GM21447 (cell line): ENCODE data around the gene ATXN3.
A peak's percentile ranks its signal among the peaks of the same experiment; 100 is the strongest.
"Not testable (repeated sequence)": the region's sequence is repeated elsewhere in the genome, so short reads cannot be mapped to it uniquely, and the experiment has no call there.

Experiments used
- ATAC-seq: cut with Tn5 transposase; IDR thresholded peaks from one replicate; pipeline ENCODE4 v1.9.1; 2021; ENCODE audit not compliant: unreplicated experiment

ATXN3 gene

DNA sequence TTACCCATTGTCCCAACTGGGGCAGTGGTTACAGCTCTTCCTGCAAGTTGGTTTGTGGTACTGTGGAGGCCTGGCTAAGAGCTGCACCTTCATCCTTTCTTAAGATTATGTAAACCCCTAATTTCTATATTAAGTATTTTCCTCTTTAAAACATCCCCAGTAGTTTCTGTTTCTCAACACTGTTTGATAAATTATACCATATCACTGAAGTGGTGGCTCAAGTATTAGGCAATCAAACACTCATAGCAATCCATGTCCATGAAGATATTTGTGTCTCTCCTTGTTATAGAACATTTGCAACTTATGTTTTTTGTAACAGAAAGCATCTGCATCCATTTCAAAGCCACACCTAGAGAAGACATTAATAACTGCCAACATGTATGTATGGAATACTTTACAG is 31.8 kb downstream of the ATXN3 start:
- no peak for ATAC-seq

DNA sequence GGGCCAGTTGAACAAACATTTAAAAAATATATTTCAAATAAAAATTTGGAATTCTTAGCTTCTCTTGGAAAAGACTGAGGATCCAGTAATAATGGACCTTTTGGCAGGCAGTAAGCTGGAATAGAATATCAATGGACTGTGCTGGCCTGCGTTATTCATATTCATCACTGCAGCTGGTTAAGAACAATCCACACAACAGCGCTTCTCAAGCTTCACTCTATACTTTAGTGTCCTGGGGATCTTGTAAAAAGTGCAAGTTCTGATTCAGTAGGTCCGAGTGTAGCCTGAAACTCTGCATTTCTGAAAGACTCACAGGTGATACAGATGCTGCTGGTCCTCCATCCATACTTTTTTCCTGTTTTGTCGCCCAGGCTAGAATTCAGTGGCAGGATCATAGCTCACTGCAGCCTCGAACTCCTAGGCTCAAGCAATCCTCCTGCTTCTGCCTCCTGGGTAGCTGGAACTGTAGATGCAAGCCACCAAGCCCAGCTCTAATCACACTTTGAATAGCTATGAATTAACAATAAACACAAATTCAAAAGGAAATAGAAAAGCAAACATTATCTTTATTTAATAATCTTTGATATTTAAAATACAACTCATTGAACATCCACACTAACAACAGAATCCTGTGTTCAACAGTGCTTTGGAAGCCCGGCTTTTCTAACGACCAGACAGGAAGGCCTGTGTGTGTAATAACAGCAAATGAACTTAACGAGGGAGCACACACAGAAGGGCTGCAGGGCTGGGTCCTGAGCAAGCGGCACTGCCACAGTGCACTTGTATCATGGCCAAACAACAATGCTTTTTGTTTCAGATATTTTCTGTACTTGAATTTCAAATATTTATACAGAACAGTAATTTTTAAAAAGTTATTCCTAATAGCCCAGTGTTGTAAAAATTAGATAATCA is 48.1 kb downstream of the ATXN3 start:
- no peak for ATAC-seq

DNA sequence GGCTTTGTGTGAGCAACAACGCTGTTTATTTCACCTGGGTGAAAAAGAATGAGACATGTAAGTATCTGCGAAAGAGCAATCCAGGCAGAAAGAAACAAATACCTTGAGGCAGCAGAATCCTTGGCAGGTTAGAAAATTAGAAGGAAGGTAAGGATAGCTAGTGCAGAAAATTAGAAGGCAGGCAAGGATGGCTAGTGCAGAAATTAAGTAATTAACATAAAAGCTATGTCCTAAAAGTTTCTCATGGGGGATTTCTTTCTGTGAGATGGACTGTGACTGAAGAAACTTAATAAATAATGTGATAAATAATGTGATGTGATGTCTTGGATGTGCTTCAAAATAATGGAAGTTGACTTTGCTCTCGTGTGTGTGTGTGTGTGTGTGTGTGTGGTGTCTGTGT is 56.6 kb downstream of the ATXN3 start:
- no peak for ATAC-seq

DNA sequence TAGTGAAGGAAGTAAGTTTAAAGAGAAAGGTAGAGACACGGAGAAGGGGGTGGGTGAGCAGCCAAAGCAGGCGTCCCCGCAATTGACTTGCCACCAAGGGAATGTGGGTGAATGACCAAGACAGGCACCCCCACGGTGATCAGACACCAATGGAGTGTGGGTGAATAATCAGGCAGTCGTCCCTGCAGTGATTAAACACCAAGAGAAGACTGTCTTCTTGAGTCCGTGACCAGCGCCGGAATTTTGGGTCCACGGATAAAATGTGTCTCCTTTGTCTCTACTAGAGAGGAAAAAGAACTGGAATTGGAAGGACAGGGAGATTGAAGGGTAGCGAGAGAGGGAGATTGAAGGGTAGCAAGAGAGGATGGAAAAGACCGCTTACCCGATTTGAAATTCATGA is 57.2 kb downstream of the ATXN3 start:
- not testable (repeated sequence) for ATAC-seq

DNA sequence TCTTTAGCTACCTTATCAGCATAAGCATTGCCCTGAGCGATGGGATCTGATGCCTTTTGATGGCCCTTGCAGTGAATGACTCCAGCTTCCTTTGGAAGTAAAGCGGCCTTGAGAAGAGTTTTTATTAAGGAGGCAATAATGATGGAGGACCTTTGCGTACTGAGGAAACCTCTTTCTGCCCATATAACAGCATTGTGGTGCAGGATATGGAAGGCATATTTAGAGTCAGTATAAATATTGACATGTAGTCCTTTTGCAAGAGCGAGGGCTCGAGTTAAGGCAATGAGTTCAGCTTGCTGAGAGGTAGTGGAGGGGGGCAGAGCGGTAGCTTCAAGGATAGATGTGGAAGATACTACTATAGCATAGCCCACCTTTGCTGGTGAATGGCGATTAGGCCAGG is 60.5 kb downstream of the ATXN3 start:
- ATAC-seq, result not testable (repeated sequence)

DNA sequence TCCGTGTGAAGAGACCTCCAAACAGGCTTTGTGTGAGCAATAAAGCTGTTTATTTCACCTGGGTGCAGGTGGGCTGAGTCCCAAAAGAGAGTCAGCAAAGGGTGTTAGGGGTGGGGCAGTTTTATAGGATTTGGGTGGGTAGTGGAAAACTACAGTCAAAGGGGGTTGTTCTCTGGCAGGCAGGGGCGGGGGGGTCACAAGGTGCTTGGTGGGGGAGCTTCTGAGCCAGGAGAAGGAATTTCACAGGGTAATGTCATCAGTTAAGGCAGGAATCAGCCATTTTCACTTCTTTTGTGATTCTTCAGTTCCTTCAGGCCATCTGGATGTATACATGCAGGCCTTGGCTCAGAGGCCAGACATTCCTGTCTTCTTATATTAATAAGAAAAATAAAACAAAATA is 64.6 kb downstream of the ATXN3 start:
- not testable (repeated sequence) for ATAC-seq

DNA sequence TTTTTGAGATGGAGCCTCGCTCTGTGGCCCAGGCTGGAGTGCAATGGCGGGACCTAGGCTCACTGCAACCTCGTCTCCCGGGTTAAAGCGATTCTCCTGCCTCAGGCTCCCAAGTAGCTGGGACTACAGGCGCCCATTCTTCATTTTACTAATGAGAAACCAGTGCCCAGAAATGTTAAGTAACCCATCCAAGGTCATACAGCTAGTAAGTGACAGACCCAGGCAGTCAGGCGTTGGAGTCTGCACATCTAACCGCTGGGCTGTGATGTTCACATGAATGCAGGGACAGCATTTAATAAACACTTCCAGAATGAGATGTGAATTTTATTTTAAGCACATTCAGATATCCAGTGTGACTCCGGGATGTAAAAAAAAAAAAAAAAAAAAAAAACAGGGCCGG is 65.2 kb downstream of the ATXN3 start:
- ATAC-seq, result no peak

DNA sequence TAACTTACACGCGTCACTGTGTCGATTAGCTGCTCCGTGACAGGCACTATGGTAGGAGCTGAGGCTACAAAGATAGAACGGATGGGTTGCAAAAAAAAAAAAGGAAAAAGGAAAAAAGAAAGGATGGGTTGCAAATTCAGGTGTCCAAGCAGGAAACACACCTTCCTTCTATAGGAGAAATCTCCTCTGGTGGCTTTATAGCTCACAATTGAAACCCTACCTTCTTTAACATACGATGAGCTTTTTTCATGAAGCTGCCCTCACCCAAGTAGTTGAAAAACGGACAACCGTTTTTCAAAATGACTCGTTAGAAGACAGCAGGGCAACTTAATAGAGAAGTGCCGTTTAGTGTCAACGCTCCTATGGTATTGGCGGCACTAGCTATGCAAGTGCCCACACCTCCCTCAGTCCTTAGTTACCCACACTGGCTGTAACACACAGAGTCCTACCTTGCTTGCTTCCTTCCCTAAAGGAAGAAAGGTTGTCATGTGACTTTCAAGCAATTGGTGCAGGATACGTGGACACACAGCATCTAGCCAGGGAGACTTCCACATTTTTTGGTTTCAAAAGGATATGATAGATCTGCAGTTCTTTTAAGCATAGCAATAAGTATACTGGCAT is 65.8 kb downstream of the ATXN3 start:
- no peak for ATAC-seq

DNA sequence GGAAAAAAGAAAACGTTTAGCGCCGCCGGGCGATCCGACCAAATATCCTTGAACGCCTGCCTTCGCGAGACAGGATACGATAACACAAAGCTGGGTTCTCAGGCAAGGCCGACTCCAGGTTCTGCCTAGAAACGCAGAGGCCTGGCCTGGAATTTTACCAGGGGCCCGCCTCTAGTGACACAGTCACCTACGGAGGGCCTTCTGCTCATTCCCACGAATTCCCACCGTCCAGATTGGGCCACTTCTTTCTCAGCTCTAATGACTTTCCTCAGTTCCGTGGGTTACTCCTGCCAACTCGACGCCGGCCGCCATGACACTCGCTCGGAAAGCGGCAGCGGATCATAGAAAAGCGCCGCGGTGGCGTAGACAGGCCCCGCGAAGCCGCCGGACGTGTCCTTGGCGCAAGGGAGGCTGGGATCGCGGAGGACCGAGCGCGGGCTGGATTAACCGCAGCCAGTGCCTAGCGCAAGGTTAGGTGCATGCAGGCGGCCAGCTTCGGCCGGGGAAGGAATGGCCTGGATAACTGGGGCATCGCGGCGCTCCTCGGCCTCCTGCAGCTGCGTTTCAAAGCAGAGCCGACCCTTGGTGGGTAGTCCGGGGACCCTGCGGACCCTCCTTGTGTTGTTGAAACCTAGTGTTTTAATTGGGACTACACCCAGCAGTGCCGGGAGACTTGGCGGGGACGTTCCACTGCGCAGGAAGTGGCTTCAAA is 66.5 kb downstream of the ATXN3 start, which contains the start of gene TRIP11:
TSS of gene TRIP11 (minus strand) at position 341 of the 712 bp plus-strand sequence. CDS start 374 bp downstream, outside the sequence.
- ATAC-seq, result peak; percentile 92

DNA sequence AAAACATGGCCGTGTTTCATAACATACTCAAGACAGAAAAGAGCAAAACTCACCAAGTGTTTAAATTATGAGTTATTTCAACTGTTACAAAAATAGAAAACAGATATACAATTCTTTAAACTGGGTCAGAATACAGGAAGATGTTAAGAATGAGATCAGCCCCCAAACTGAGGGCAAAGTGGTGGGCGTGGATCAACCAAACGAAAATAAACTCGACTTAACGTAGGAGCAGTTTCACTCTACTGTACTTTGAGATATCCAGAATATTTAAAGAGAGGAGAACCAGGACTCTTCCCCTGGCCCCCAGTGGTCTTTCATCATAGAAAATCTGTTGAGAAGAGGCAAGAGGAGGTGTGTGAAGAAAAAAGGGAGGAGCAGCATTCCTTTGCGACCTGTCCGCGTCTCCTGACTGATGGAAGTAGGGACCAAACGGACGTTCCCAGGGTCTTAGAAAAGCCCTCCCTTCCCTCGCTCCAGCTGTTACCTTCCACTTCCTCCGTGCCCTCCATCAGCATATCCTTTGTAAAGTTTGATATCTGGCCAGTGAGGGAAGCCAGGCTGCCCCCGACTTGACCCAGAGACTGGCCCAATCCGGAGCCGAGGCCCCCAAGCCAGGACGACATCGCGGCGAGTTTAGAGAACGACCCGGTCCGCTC is 67.2 kb downstream of the ATXN3 start:
- ATAC-seq, result peak; percentile 24

DNA sequence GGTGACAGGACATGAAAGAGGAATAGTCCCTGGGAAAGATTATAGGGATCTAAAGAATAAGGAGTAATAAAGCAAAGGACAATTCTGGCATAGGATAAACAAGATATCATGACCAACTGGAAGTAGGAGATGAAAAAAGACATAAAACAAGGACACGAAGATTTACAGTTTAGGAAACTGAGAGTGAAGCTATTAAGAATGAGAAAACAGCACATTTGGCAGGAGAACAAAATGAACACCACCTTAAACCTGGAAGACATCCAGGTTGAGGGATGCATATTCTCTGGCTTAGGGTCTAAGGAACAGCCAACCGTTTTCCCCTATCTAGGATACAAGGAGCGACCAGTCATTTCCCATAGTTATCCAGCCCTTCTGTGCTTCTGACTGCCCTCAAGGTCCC is 68.4 kb downstream of the ATXN3 start:
- no peak for ATAC-seq

DNA sequence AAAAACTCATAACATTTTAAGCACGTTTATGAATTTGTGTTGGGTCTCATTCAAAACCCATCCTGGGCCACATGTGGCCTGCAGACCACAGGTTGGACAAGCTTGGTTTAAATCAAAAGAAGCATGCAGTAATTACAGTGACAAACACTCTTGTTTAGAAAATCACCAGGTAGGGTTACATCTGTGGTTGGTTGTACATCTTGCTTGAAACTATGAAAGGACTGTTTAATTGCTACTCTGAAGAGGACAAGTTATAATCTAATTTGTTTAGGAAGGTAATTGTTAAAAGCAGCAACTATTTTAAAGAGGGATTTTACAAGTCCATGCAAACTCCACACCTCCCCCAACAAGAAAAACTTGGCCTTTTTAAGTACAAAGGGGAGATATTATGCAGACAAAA is 70.5 kb downstream of the ATXN3 start:
- ATAC-seq, result no peak

DNA sequence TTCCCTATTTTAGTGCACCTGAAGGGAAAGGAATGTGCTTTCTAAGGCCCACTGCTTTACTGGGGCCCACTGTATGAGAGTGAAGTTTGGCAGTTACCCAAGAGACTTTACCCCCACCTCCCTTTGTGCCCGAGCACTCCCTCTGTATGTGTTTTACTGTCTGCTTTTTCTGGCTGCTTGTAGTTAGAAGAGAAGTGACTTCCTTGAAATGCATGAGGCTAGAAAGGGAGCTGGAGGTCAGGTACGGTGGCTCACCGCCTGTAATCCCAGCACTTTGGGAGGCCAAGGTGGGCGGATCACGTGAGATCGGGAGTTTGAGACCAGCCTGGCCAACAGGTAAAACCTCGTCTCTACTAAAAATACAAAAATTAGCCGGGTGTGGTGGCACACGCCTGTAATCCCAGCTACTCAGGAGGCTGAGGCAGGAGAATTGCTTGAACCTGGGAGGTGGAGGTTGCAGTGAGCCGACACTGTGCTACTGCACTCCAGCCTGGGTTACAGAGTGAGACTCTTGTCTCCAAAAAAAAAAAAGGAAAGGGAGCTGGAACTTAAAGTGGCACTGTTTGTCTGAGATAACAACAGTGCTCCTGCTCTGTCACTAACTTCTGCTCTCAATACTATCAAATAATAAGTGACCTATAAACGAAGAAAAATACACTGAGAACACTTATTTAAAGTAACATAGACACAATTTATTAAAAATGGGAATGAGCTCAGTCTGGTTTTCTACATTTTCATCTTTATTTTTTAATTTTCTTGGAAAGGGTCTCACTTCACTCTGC is 72.3 kb downstream of the ATXN3 start:
- ATAC-seq, result no peak

DNA sequence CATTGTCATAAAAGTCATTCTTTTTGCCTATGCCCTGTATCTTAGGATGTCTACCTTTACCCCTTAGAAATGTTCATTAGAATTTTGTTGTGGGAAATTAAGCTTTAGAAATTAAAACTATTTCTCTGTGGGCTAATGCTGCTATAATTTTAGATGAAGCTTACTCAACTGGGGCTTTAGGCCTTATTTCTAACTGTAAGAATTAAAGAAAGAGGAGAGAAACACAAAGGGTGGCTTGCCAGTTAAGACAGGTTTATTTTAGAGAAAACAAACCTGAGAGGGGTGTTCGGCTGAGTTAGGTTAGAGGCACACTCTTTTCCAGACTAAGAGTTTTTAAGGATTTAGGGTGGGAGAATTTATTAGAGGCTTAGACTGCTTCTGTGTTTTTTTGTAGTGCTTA is 72.9 kb downstream of the ATXN3 start:
- ATAC-seq, result no peak

DNA sequence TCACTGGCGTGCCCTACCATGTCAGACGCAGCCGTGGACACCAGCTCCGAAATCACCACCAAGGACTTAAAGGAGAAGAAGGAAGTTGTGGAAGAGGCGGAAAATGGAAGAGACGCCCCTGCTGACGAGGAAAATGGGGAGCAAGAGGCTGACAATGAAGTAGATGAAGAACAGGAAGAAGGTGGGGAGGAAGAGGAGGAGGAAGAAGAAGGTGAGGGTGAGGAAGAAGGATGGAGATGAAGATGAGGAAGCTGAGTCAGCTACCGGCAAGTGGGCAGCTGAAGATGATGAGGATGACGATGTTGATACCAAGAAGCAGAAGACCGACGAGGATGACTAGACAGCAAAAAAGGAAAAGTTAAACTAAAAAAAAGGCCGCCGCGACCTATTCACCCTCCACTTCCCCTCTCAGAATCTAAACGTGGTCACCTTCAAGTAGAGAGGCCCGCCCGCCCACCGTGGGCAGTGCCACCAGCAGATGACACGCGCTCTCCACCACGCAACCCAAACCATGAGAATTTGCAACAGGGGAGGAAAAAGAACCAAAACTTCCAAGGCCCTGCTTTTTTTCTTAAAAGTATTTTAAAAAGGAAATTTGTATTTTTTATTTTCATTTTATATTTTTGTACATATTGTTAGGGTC is 79.7 kb downstream of the ATXN3 start:
- ATAC-seq, result no peak

DNA sequence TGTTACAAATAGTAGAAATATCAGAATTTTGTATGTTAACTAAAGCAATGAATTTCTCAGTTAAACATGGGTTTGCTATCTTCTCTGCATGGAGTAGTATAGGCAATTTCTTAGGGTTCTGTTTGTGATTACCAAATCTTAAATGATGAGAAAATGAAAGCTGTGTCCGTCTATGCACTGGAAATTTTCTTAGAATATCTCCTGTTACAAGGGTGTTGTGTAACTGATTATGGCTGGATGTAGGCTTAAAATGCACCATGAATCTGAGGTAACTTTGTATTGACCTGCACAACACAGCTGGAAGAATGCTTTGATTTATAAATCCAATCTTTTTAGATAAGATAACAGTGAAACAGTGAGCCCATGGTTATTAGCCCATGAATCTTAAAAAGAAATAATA is 84.3 kb downstream of the ATXN3 start:
- no peak for ATAC-seq

DNA sequence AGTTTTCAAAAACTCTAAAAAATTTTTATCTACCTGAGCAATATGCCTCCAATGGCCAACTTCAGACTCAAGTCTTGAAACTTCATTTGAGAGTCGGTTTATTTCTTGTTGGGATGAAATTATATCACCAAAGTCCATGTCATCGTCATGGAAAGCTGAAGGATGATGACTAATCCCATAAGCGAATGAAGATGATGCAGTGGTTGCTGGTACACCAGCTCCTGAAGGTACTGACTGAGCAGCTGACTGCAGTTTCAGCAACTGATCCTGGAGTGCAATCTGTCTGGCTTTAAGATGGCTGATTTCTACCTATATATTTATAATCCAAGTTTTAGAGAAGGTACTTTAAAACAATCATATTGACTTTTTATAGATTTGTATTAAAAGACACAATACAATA is 84.9 kb downstream of the ATXN3 start:
- no peak for ATAC-seq

DNA sequence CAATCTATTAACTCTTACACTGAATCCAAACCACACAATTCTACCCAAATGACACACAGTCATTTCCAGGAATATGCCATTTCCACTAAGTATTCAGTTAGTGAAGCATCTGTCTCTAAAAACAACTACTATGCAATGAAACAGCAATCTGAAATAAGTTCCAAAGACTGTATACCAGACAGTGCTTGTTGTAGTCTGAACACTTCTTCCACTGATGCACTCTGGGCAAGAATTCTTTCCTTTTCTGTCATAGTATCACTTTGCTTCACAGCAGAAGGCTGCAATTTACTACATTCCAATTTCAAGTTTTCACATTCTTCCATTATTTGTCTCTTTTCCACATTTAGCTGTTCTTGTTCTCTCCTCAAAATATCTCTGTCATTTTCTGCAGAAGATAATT is 92.3 kb downstream of the ATXN3 start:
- ATAC-seq, result no peak

DNA sequence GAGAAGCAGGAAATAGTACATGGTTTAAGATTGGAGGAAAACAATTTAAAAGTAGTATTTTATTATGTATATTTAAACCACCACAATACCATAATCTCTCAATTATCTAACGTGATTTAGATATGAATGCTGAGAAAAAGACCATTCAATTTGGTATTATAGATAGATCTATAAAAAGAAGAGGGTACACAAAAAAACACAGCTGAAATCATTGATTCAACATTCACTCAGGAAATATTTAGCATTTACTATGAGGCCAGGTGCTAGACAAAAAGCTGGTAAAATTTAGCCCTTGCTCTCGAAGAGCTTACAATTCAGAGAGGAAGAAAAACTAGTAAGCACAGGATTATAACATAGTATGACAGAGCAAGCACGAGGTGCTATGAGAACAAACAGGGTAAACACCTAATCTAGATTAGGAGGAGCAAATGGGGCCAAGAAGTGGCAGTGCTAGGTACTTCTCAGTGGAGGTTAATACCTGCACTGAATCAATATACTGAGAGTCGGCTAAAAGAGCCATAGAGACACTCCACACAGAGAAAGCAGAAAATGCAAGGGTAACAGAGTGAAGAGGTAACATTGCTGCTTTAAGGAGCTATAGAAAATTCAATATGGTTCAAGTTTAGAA is 94.1 kb downstream of the ATXN3 start:
- ATAC-seq, result no peak

DNA sequence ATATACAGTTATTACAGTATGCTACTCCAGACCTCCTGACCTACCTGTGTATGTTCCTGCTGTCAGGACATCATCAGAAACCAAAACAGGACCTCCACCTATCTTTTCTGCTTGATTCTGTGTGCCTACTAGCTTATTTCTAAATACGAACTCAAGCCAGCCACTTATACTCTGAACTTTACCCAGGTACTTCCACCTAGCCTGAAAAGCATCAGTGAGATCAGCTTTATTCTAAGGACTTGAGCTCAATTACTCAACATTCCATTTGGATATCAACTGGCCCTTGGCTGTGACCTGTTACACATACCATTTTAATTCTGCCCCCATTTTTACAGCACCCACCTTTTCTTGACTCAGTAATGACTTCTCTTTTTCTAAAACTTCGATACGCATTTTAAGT is 95.7 kb downstream of the ATXN3 start:
- no peak for ATAC-seq
